Measurements from ENCODE around the gene CPNE8. TPM values are rescaled to one million over a fixed set of nuclear protein-coding genes. Genes with fewer than 3 reads are reported as not detected.

Gene CPNE8
- total RNA-seq, 4 donors from 2014 or later = 12.1 to 38.3 (median 13.4) TPM

GRCh38 chr12:38785381-38785780 is 120.0 kb downstream of the CPNE8 start:
- peaks cover 3% of the 10 kb centered on the region for H3K36me3 ChIP-seq
- H3K27ac ChIP-seq = no peak overlapping the region
- H3K4me1 ChIP-seq = no peaks in the 10 kb centered on the region
- H3K27me3 ChIP-seq = no peaks in the 10 kb centered on the region
- peaks cover 7% of the 10 kb centered on the region for H3K9me3 ChIP-seq
- H3K4me3 ChIP-seq = no peak overlapping the region
- no peak for DNase-seq (ENCODE audit: low spot score in 2 of 2)
- TF ChIP-seq EP300 (IDR thresholded peaks at IDR 0.05) (no peak), POLR2AphosphoS5 (IDR thresholded peaks at IDR 0.05) (no peak)
- 56% methylated on average over 1 of the region's 1 CpG for WGBS

GRCh38 chr12:38783304-38783703 is 122.1 kb downstream of the CPNE8 start:
- Histone ChIP-seq H3K4me3 (no peak overlapping the region), H3K36me3 (peaks cover 3% of the 10 kb centered on the region), H3K4me1 (no peaks in the 10 kb centered on the region), H3K27ac (no peak overlapping the region), H3K27me3 (no peaks in the 10 kb centered on the region), H3K9me3 (peaks cover 9% of the 10 kb centered on the region)
- DNase-seq (ENCODE audit: low spot score in 2 of 2) = no peak
- TF ChIP-seq EP300 (IDR thresholded peaks at IDR 0.05) (no peak), POLR2AphosphoS5 (IDR thresholded peaks at IDR 0.05) (no peak), POLR2A (IDR thresholded peaks at IDR 0.05) (no peak), CTCF (IDR thresholded peaks at IDR 0.05) (no peak)
- 68% methylated on average over 2 of the region's 2 CpGs for WGBS

- H3K27me3 ChIP-seq = no peaks in the 10 kb centered on the region
- peaks cover 3% of the 10 kb centered on the region for H3K36me3 ChIP-seq
- H3K9me3 ChIP-seq = peaks cover 9% of the 10 kb centered on the region
- DNase-seq (ENCODE audit: low spot score in 2 of 2) = no peak
- TF ChIP-seq POLR2AphosphoS5 (IDR thresholded peaks at IDR 0.05) (no peak), EP300 (IDR thresholded peaks at IDR 0.05) (no peak), CTCF (IDR thresholded peaks at IDR 0.05) (no peak), POLR2A (IDR thresholded peaks at IDR 0.05) (no peak)
- no peak overlapping the region for H3K27ac ChIP-seq
- no peaks in the 10 kb centered on the region for H3K4me1 ChIP-seq
- no peak overlapping the region for H3K4me3 ChIP-seq
These were observed 123.0 kb downstream of the CPNE8 start for GRCh38 chr12:38782359-38782758.

- no peak overlapping the region for H3K4me3 ChIP-seq
- TF ChIP-seq POLR2A (IDR thresholded peaks at IDR 0.05) (no peak), EP300 (IDR thresholded peaks at IDR 0.05) (no peak), POLR2AphosphoS5 (IDR thresholded peaks at IDR 0.05) (no peak), CTCF (IDR thresholded peaks at IDR 0.05) (no peak)
- H3K4me1 ChIP-seq = peaks cover 3% of the 10 kb centered on the region
- no peaks in the 10 kb centered on the region for H3K36me3 ChIP-seq
- DNase-seq (ENCODE audit: low spot score in 2 of 2) = no peak
- no peaks in the 10 kb centered on the region for H3K27me3 ChIP-seq
- H3K27ac ChIP-seq = no peak overlapping the region
- peaks cover 3% of the 10 kb centered on the region for H3K9me3 ChIP-seq
- 93% methylated on average over 1 of the region's 1 CpG for WGBS
These were observed 128.7 kb downstream of the CPNE8 start for GRCh38 chr12:38776647-38777046.

GRCh38 chr12:38775457-38775856 is 129.9 kb downstream of the CPNE8 start:
- H3K9me3 ChIP-seq = peaks cover 3% of the 10 kb centered on the region
- peaks cover 3% of the 10 kb centered on the region for H3K4me1 ChIP-seq
- H3K27ac ChIP-seq = no peak overlapping the region
- H3K4me3 ChIP-seq = no peak overlapping the region
- no peak for TF ChIP-seq EP300 (IDR thresholded peaks at IDR 0.05)
- no peak for TF ChIP-seq POLR2AphosphoS5 (IDR thresholded peaks at IDR 0.05)
- TF ChIP-seq CTCF (IDR thresholded peaks at IDR 0.05) = no peak
- TF ChIP-seq POLR2A (IDR thresholded peaks at IDR 0.05) = no peak
- DNase-seq (ENCODE audit: low spot score in 2 of 2) = no peak
- H3K27me3 ChIP-seq = no peaks in the 10 kb centered on the region
- H3K36me3 ChIP-seq = no peaks in the 10 kb centered on the region

- DNase-seq (ENCODE audit: low spot score in 2 of 2) = no peak
- no peak for TF ChIP-seq EP300 (IDR thresholded peaks at IDR 0.05)
- no peak for TF ChIP-seq POLR2A (IDR thresholded peaks at IDR 0.05)
- no peak for TF ChIP-seq POLR2AphosphoS5 (IDR thresholded peaks at IDR 0.05)
- TF ChIP-seq CTCF (IDR thresholded peaks at IDR 0.05) = no peak
- 91% methylated on average over 2 of the region's 2 CpGs for WGBS
- Histone ChIP-seq H3K4me3 (no peak overlapping the region), H3K27me3 (no peaks in the 10 kb centered on the region), H3K4me1 (peaks cover 3% of the 10 kb centered on the region), H3K36me3 (no peaks in the 10 kb centered on the region), H3K9me3 (no peaks in the 10 kb centered on the region), H3K27ac (no peak overlapping the region)
These were observed 133.0 kb downstream of the CPNE8 start for GRCh38 chr12:38772437-38772836.
